Colonic mucosa (tissue), 4 donors: ENCODE results near the gene ARHGEF37. TPM values are rescaled to one million over a fixed set of nuclear protein-coding genes. Genes with fewer than 3 reads are reported as not detected.
A peak's percentile ranks its signal among the peaks of the same experiment; 100 is the strongest.

ENCODE experiments used
- DNase-seq: peaks from one replicate; pipeline ENCODE4 v3.0.0-alpha.2; 2020
- H3K27ac ChIP-seq: fragments of 200-600 bp; one replicate; pipeline ENCODE4 v1.8.0; 2021
- H3K27me3 ChIP-seq: fragments of 200-600 bp; one replicate; pipeline ENCODE4 v1.8.0; 2021
- H3K36me3 ChIP-seq: fragments of 200-600 bp; one replicate; pipeline ENCODE4 v1.8.0; 2021
- H3K4me1 ChIP-seq: fragments of 200-600 bp; one replicate; pipeline ENCODE4 v1.8.0; 2021; ENCODE audit warnings: mild to moderate bottlenecking
- H3K4me3 ChIP-seq: fragments of 200-600 bp; one replicate; pipeline ENCODE4 v1.8.0; 2021
- H3K9ac ChIP-seq, 2 donors: one replicate each; pipeline ENCODE4 v1.7.0; 2013; ENCODE audit warnings: control low read depth in 2 of 2, low read depth in 2 of 2, low read length in 2 of 2
- H3K9me3 ChIP-seq: fragments of 200-600 bp; one replicate; pipeline ENCODE4 v1.8.0; 2021
- CTCF ChIP-seq: fragments of 200-600 bp; IDR thresholded peaks from one replicate; pipeline ENCODE4 v1.8.0; 2022; ENCODE audit warnings: antibody characterized with exemption, mild to moderate bottlenecking
- intact Hi-C: fragments of 100-400 bp; cut with DNase I; formaldehyde crosslinking; loops from one replicate; pipeline ENCODE4 v1.14.1; 2022
- total RNA-seq, 2 donors: library from RNA; stranded (reverse); fragmentation: NEBNext Ultra II Directional in 1 of 2; extraction: Animal tissue kit (Norgen Biotek cat#: 25700) in 1 of 2; gene quantifications; one replicate each; pipeline ENCODE4 v1.2.1, GENCODE V29; 2021
- donor health status: healthy.
- donor health status: DM: no; HTN: no; CAD: no.
- donor health status: DM: no; HTN: no; CAD: no.

Gene ARHGEF37
- total RNA-seq, 2 donors from 2014 or later: 11.9 to 15.7 TPM

GRCh38 chr5:149543361-149544027, 37.8 kb upstream of the ARHGEF37 start:
- Histone ChIP-seq H3K9me3 (no peaks in the 10 kb centered on the region), H3K27ac (no peak overlapping the region), H3K9ac (peak overlapping the region in 1 of 2 donors; percentile 51), H3K36me3 (no peaks in the 10 kb centered on the region), H3K4me1 (peaks cover 6% of the 10 kb centered on the region), H3K4me3 (no peak overlapping the region), H3K27me3 (no peaks in the 10 kb centered on the region)
- no peak for TF ChIP-seq CTCF
- intact Hi-C loops: no loop called here
- no peak for DNase-seq

GRCh38 chr5:149544028-149544420, 37.3 kb upstream of the ARHGEF37 start:
- DNase-seq: no peak
- Histone ChIP-seq H3K9me3 (no peaks in the 10 kb centered on the region), H3K27me3 (no peaks in the 10 kb centered on the region), H3K4me3 (no peak overlapping the region), H3K9ac (no peak overlapping the region), H3K36me3 (no peaks in the 10 kb centered on the region), H3K4me1 (peaks cover 6% of the 10 kb centered on the region), H3K27ac (no peak overlapping the region)
- no peak for TF ChIP-seq CTCF
- intact Hi-C loops: no loop called here

GRCh38 chr5:149545327-149545726, 36.0 kb upstream of the ARHGEF37 start:
- Histone ChIP-seq H3K36me3 (no peaks in the 10 kb centered on the region), H3K27ac (no peak overlapping the region), H3K9ac (no peak overlapping the region), H3K4me3 (no peak overlapping the region), H3K4me1 (peaks cover 6% of the 10 kb centered on the region), H3K9me3 (no peaks in the 10 kb centered on the region), H3K27me3 (no peaks in the 10 kb centered on the region)
- TF ChIP-seq CTCF: no peak
- no peak for DNase-seq
- intact Hi-C loops: loop anchor here (5.0 kb wide), 1 partner anchor 48 kb away; no protein-coding TSS in a partner anchor

GRCh38 chr5:149546974-149547373, 34.3 kb upstream of the ARHGEF37 start:
- Histone ChIP-seq H3K4me1 (peaks cover 6% of the 10 kb centered on the region), H3K36me3 (no peaks in the 10 kb centered on the region), H3K27me3 (no peaks in the 10 kb centered on the region), H3K4me3 (no peak overlapping the region), H3K9ac (peak overlapping the region in 1 of 2 donors; percentile 6), H3K9me3 (no peaks in the 10 kb centered on the region), H3K27ac (peak overlapping the region; percentile 37)
- intact Hi-C loops: loop anchor here (5.0 kb wide), 1 partner anchor 50 kb away; no protein-coding TSS in a partner anchor
- no peak for TF ChIP-seq CTCF
- peak; percentile 62 for DNase-seq

- peak overlapping the region; percentile 98 for H3K27ac ChIP-seq
- H3K27me3 ChIP-seq: no peaks in the 10 kb centered on the region
- no peak for TF ChIP-seq CTCF
- peak overlapping the region; percentile 75 for H3K4me3 ChIP-seq
- H3K36me3 ChIP-seq: no peaks in the 10 kb centered on the region
- H3K9ac ChIP-seq: peak overlapping the region; percentile 99 to 100
- H3K4me1 ChIP-seq: no peaks in the 10 kb centered on the region
- intact Hi-C loops: loop anchor here (5.0 kb wide), 1 partner anchor 52 kb away; no protein-coding TSS in a partner anchor
- DNase-seq: peak; percentile 56
- H3K9me3 ChIP-seq: no peaks in the 10 kb centered on the region
Observed at GRCh38 chr5:149549461-149550267, 31.6 kb upstream of the ARHGEF37 start.
